HG03097 (cell line): ENCODE data around the gene LCE1E.

ENCODE experiments used
- ATAC-seq: cut with Tn5 transposase; IDR thresholded peaks from one replicate; pipeline ENCODE4 v1.9.1; 2021; ENCODE audit not compliant: unreplicated experiment, low FRiP score

LCE1E gene

DNA sequence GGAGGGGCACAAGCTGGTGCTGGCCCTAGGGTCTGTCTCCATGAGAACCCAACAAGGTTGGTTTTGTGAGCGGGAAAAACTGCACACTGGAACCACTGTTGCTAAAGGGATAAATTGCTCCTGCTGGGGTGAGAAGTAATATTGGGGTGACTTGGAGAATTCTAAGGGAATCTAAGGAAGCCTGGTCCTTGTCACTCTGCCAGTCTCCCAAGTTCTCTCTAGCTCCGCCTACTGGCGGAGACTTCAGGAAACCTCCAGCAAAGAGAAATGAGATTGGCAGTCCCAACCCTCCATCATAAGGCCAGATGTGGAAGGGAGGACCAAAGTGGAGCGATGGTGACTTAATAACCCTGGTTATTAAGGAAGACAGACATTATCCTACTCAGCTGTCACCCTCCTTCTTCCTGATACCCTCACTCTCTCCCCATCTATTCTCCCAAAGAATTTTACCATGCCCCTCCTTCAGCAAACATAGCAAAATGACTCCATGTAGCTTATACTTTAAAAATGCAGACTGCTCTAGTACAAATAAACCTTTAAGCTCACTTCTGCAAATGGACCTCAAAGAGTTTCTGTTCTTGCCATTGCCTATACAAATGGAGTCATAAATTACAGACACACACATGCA is 8.4 kb upstream of the LCE1E start:
- no peak for ATAC-seq

GRCh38 chr1:152783095-152783494 is 3.0 kb upstream of the LCE1E start:
- ATAC-seq, result no peak

GRCh38 chr1:152795686-152796085 is 9.6 kb downstream of the LCE1E start:
- no peak for ATAC-seq

DNA sequence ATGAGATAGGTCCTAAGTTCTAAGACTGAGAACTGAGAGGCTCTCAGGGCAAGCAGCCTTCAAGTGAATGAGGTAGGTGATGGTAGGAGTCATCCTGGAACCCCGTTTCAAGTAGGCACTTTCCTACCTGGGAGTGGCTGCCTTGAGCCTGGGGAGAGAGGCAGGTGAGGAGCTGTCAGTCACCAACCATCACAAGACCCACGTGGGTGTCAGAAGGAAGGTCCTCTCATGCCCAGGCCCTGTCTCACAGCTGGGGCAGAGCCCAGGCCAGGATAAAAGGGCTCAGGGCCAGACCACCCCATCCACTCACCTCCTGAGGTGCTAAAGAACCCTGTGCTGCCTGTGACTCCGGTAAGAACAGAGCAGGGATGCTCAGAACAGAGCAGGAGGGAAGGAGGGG is 10.4 kb downstream of the LCE1E start, which contains the start of gene LCE1D:
Gene LCE1D (plus strand): TSS at position 301 of the 400 bp plus-strand sequence. CDS start 1,074 bp downstream, outside the sequence.
- no peak for ATAC-seq

DNA sequence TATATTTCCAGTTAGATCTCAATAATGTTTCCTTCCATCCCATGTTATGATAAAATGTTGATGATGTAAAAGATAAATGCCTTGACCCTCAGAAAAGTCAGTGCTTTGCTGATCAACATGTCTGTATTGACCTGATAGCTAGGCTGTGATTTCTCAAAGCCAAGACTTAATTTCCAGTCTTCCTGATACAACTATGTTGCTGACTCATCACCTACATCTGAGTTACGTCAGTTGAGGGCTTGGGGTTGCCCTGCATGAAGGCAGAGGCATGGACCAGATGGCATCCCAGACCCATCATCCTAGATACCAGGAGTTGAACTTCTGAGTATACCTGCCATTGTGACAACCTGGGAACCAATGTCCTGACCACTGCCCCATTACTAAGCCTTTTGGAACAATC is 15.3 kb downstream of the LCE1E start:
- ATAC-seq, result no peak

DNA sequence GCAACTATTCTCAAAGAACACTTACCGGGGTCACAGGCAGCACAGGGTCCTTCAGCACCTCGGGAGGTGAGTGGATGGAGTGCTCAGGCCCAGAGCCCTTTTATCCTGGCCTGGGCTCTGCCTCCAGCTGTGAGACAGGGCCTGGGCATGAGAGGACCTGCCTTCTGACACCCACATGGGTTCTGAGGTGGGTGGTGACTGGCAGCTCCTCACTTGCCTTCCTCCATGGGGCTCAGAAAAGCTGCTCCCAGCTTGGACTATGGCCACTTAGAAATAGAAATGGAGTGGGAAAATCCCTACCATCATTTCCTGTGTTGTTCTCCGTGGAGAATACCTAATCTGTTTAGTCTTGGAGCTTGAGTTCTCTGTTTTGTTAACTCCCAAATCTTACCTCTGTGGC is 20.5 kb downstream of the LCE1E start, which contains the start of gene LCE1C:
Gene LCE1C (minus strand): TSS at position 76 of the 400 bp plus-strand sequence. CDS start 1,173 bp downstream, outside the sequence.
- no peak for ATAC-seq

DNA sequence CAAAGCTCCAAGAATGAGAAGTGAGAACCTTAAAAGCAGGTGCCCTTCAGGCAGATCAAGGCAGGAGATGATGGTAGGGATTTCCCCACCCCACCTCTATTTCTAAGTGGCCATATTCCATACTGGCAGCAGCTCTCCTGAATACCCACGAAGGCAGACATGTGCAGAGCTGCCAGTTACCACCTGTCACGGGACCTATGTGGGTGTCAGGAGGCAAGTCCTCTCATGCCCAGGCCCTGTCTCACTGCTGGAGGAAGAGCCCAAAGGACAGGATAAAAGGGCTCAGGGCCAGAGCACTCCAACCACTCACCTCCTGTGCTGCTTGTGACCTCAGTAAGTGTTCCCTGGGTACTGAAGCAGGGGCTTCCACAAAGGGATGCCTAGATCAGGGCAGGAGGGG is 25.0 kb downstream of the LCE1E start:
- ATAC-seq, result no peak

- ATAC-seq, result no peak
Observed at GRCh38 chr1:152811671-152812070, 25.6 kb downstream of the LCE1E start, which contains the start of gene LCE1B. LCE1B (plus strand) TSS chr1:152811971; CDS start chr1:152812447, 476 bp downstream.

DNA sequence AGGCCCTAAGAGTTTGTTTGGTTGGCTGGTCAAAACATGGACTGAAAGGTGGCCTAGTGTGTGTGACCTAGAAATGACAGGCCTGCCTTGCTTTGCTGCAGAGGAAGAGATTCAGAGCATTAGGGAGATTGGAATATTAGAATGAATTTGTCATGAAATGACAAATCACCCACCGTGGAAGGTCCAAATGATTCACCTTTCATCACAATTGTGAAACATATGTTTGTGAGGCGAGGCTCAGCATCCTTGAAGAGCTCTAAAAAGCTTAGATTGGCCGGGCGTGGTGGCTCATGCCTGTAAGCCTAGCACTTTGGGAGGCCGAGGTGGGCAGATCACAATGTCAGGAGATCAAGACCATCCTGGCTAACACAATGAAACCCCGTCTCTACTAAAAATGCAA is 31.3 kb downstream of the LCE1E start:
- ATAC-seq, result no peak

GRCh38 chr1:152823294-152823693 is 37.2 kb downstream of the LCE1E start:
- no peak for ATAC-seq

DNA sequence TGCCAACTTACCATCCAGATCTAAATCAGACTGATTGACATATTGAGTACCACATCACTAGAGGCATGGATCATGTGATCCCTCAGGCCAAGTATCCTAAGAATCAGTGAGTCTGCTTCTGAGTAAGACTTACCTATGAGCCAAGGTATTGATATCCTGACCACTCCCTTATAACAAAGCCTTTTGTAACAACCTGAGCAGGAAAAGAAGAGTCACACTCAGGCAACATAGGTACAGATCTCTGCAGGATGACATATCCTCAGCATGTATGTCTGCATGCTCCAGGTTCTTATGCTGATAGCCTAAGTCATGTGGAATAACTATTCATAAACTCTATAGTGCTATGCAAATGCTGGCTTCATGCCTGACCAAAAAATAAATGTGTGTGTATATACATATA is 38.9 kb downstream of the LCE1E start:
- no peak for ATAC-seq

- ATAC-seq, result no peak
Observed at GRCh38 chr1:152827173-152827572, 41.1 kb downstream of the LCE1E start, which contains the start of gene LCE1A. LCE1A (plus strand) TSS chr1:152827473; CDS start chr1:152827473, 0 bp downstream.

DNA sequence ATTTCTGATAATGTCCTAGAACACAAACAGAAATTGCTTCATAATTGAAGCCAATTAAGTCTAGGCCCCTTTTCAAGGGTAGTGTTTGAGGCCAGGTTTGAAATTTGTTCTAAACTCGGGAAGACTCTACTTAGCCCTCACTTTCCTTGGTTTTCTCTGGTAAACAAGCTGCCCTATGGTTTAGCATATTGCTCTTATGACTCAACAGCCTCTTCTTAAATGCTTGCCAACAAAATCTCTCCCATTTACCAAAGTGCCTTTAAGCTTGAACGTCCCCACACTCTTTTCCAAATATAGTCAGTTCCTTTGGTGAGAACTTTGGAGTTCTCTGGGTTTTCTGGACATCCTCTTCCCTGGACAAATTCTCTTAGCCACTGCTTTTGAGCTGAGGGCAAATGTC is 50.8 kb downstream of the LCE1E start:
- no peak for ATAC-seq
